ENCODE results near the gene SNAPC2.
A peak's percentile ranks its signal among the peaks of the same experiment; 100 is the strongest.

SNAPC2 gene

DNA sequence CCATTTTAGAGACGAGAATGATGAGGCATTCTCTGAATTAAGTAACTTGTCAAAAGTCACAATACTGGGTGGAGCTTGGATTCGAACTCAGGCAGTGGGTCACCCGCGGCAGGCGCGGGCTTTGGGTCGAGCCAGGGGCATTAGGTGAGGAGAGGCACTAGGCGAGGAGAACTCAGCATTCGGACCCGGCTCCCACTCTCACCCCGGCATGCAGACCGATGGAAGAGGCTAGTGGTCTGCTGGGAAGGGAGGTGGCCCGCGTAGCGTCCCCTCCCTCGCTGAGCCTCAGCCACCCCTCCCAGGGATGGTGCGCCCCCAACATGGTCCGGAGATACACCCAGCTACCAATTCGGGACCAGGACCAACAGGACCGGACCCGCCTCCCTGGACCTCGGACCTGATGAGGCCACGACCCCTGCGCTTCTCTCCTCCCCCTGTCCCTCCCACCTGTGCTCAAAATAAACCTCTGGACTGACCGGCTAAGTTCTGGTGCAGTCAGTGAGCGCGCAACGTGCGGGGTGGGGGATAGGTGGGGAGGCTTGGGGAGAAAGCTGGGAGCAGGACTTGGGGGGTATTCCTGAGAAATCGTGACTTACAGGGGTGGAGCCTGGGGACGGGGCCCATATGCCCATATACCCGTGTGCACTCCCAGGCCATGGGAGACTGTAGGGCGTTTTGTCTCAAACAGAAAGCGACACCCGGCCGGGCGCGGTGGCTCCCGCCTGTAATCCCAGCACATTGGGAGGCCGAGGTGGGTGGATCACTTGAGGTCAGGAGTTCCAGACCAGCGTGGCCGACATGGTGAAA is 1.3 kb upstream of the SNAPC2 start:
- TF ChIP-seq, protein P1, sequence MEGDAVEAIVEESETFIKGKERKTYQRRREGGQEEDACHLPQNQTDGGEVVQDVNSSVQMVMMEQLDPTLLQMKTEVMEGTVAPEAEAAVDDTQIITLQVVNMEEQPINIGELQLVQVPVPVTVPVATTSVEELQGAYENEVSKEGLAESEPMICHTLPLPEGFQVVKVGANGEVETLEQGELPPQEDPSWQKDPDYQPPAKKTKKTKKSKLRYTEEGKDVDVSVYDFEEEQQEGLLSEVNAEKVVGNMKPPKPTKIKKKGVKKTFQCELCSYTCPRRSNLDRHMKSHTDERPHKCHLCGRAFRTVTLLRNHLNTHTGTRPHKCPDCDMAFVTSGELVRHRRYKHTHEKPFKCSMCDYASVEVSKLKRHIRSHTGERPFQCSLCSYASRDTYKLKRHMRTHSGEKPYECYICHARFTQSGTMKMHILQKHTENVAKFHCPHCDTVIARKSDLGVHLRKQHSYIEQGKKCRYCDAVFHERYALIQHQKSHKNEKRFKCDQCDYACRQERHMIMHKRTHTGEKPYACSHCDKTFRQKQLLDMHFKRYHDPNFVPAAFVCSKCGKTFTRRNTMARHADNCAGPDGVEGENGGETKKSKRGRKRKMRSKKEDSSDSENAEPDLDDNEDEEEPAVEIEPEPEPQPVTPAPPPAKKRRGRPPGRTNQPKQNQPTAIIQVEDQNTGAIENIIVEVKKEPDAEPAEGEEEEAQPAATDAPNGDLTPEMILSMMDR (IDR thresholded peaks at IDR 0.05; ENCODE audit: insufficient read depth, low read depth, low read length, missing control alignments): no peak
- no peak for DNase-seq (ENCODE audit: low read depth)
- no peak overlapping the region for H3K4me3 ChIP-seq (ENCODE audit: low read depth, low read length)

- TF ChIP-seq, protein P1 (IDR thresholded peaks at IDR 0.05; ENCODE audit: insufficient read depth, low read depth, low read length, missing control alignments): no peak
- H3K4me3 ChIP-seq (ENCODE audit: low read depth, low read length): peak overlapping the region; percentile 53
- peak; percentile 99 for DNase-seq (ENCODE audit: low read depth)
Observed at GRCh38 chr19:7920519-7921301, 572 bp downstream of the SNAPC2 start.

GRCh38 chr19:7921302-7921966 is 1.3 kb downstream of the SNAPC2 start:
- peak overlapping the region; percentile 53 for H3K4me3 ChIP-seq (ENCODE audit: low read depth, low read length)
- TF ChIP-seq, protein P1 (IDR thresholded peaks at IDR 0.05; ENCODE audit: insufficient read depth, low read depth, low read length, missing control alignments): no peak
- DNase-seq (ENCODE audit: low read depth): no peak

GRCh38 chr19:7921967-7922835 is 2.1 kb downstream of the SNAPC2 start:
- no peak for DNase-seq (ENCODE audit: low read depth)
- H3K4me3 ChIP-seq (ENCODE audit: low read depth, low read length): no peak overlapping the region
- TF ChIP-seq, protein P1 (IDR thresholded peaks at IDR 0.05; ENCODE audit: insufficient read depth, low read depth, low read length, missing control alignments): no peak

GRCh38 chr19:7922836-7923195 is 2.7 kb downstream of the SNAPC2 start:
- DNase-seq (ENCODE audit: low read depth): no peak
- TF ChIP-seq, protein P1 (IDR thresholded peaks at IDR 0.05; ENCODE audit: insufficient read depth, low read depth, low read length, missing control alignments): no peak
- no peak overlapping the region for H3K4me3 ChIP-seq (ENCODE audit: low read depth, low read length)
